ENCODE results near the gene PLCL2. TPM values are rescaled to one million over a fixed set of nuclear protein-coding genes. Genes with fewer than 3 reads are reported as not detected.

Gene PLCL2
- total and polyA plus RNA-seq, 2 donors (not counting 3 experiments of a cell fraction or from before 2014, with no cell fraction given): 2.3 to 10.7 TPM

DNA sequence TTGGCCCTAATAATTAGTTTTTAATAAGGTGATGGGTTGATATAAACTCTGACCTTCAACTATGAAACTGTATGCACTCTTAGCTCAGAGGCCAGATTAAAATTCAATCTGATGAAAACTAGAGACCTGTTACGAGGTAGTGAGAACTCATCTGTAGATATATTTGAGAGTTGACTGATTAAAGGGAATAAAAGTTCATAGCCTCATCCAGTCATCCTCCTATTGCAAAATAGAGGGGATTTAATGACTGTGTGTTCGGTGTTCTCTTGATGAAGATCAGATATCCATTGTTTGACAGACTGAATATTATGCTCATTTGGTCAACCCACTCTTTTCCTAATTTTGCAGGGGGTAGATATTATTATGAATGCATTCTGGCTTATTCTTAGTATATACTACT, 23.3 kb upstream of the PLCL2 start:
- Histone ChIP-seq H3K9me3 (replicated peaks; ENCODE audit: control insufficient read depth, insufficient read depth, low read length) (no peaks in the 10 kb centered on the region), H3K9ac (replicated peaks; ENCODE audit: extremely low read depth, insufficient read depth, low read length) (no peak overlapping the region), H3K36me3 (ENCODE audit: control insufficient read depth in 2 of 2, extremely low read depth in 1 of 2, insufficient read depth in 2 of 2, low read length in 2 of 2) (no peaks in the 10 kb centered on the region), H3K27me3 (ENCODE audit: control insufficient read depth in 2 of 2, insufficient read depth in 2 of 2, low read length in 2 of 2) (no peaks in the 10 kb centered on the region), H3K4me1 (ENCODE audit: control insufficient read depth, extremely low read depth, insufficient read depth, low read length) (peaks cover 23% of the 10 kb centered on the region), H4K20me1 (replicated peaks; ENCODE audit: control insufficient read depth, extremely low read depth, insufficient read depth, low read length) (no peaks in the 10 kb centered on the region), H3K9me1 (replicated peaks; ENCODE audit: control insufficient read depth, extremely low read depth, insufficient read depth, low read length) (no peaks in the 10 kb centered on the region), H3K4me3 (replicated peaks in 1 of 3; ENCODE audit: insufficient read depth in 1 of 3, low read depth in 1 of 3, low read length in 3 of 3) (no peak overlapping the region), H2AFZ (ENCODE audit: low read depth, low read length) (no peak overlapping the region), H3K79me2 (ENCODE audit: control insufficient read depth, insufficient read depth, low read length) (no peaks in the 10 kb centered on the region), H3K27ac (ENCODE audit: insufficient read depth, low read depth, low read length) (no peak overlapping the region), H3K4me2 (ENCODE audit: insufficient read depth, low read length) (no peak overlapping the region)
- dilution Hi-C loops (cut with MboI; ENCODE audit: extremely low pct_ligation_motif_present, low sequenced_read_pairs): no loop called here
- intact Hi-C loops (cut with micrococcal nuclease): no loop called here
- POLR2A ChIA-PET: no interaction called here
- BruUV-seq (replicated peaks): no TSS peak
- DNase-seq (ENCODE audit: low read depth, low spot score) (no peak), FAIRE-seq (no peak)
- CTCF ChIA-PET: interaction anchor here (1.8 kb wide), 1 partner anchor 12 kb away, joined by 6 read pairs; no protein-coding TSS in a partner anchor
- TF ChIP-seq GATA2 (IDR thresholded peaks at IDR 0.05; ENCODE audit: insufficient read depth, insufficient read length, low read depth, low read length): no peak
- no peak for TF ChIP-seq MYC (IDR thresholded peaks at IDR 0.05; ENCODE audit: low read depth, low read length)
- TF ChIP-seq FOS (IDR thresholded peaks at IDR 0.05; ENCODE audit: borderline replicate concordance, insufficient read depth, low read length): no peak
- no peak for TF ChIP-seq EZH2 (IDR thresholded peaks at IDR 0.05; ENCODE audit: borderline replicate concordance, low read depth, low read length, severe bottlenecking)
- TF ChIP-seq, protein P1, sequence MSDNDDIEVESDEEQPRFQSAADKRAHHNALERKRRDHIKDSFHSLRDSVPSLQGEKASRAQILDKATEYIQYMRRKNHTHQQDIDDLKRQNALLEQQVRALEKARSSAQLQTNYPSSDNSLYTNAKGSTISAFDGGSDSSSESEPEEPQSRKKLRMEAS (IDR thresholded peaks at IDR 0.05; ENCODE audit: insufficient read depth, insufficient read length): no peak
- TF ChIP-seq POLR2AphosphoS5 (IDR thresholded peaks at IDR 0.05; ENCODE audit: insufficient read depth, low read depth, low read length): no peak
- TF ChIP-seq JUN (IDR thresholded peaks at IDR 0.05; ENCODE audit: borderline replicate concordance, insufficient read depth, insufficient read length, low read depth): no peak
- TF ChIP-seq POLR2A (IDR thresholded peaks at IDR 0.05; ENCODE audit: low read depth, low read length): no peak
- TF ChIP-seq, protein P2, sequence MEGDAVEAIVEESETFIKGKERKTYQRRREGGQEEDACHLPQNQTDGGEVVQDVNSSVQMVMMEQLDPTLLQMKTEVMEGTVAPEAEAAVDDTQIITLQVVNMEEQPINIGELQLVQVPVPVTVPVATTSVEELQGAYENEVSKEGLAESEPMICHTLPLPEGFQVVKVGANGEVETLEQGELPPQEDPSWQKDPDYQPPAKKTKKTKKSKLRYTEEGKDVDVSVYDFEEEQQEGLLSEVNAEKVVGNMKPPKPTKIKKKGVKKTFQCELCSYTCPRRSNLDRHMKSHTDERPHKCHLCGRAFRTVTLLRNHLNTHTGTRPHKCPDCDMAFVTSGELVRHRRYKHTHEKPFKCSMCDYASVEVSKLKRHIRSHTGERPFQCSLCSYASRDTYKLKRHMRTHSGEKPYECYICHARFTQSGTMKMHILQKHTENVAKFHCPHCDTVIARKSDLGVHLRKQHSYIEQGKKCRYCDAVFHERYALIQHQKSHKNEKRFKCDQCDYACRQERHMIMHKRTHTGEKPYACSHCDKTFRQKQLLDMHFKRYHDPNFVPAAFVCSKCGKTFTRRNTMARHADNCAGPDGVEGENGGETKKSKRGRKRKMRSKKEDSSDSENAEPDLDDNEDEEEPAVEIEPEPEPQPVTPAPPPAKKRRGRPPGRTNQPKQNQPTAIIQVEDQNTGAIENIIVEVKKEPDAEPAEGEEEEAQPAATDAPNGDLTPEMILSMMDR (IDR thresholded peaks at IDR 0.05; ENCODE audit: extremely low read depth in 1 of 2, insufficient read depth in 1 of 2, low read depth in 1 of 2, low read length in 2 of 2): no peak
